A549 (cell line): ENCODE measurements around the gene DLG1. TPM values are rescaled to one million over a fixed set of nuclear protein-coding genes. Genes with fewer than 3 reads are reported as not detected.
A peak's percentile ranks its signal among the peaks of the same experiment; 100 is the strongest.

Experiments
- ATAC-seq, 2 experiments: fragments of 200-7000 bp in 1 of 2; fragments of >200 bp in 1 of 2; cut with Nextera tagmentation in 1 of 2; cut with Tn5 transposase in 1 of 2; 3 replicates each; pipeline versions ENCODE4 v1.8.0 to v1.9.1; 2018 to 2020; ENCODE audit warnings: mild to moderate bottlenecking in 1 of 2, moderate library complexity in 1 of 2
- CTCF ChIA-PET: fragments of 300-600 bp; sonication (Branson Sonifier 250); formaldehyde crosslinking; extraction: SDS; loops from one replicate; lab custom pipeline; 2021; ENCODE audit warnings: antibody characterized with exemption, inconsistent platforms; lab: Yijun Ruan, JAX
- POLR2A ChIA-PET: fragments of 350-600 bp; formaldehyde crosslinking; extraction: SDS; loops from one replicate; lab custom pipeline; 2021; ENCODE audit warnings: antibody characterized with exemption, inconsistent platforms; lab: Yijun Ruan, JAX
- DNase-seq, 2 experiments: peaks; one replicate each; pipeline versions ENCODE4 v3.0.0 to v3.0.0-alpha.2; 2011 to 2016; ENCODE audit warnings: low read depth in 1 of 2, low spot score in 1 of 2
- FAIRE-seq: peaks from 2 replicates; lab custom pipeline; 2011; peaks lifted over from hg19 to GRCh38; lab: Jason Lieb, UNC
- H3K27ac ChIP-seq, 2 experiments: fragments of >200 bp; sonication (Bioruptor Twin); formaldehyde crosslinking; 3 replicates each; pipeline ENCODE4 v1.5.1; 2016 to 2017
- H3K4me1 ChIP-seq: fragments of >200 bp; sonication (Bioruptor Twin); formaldehyde crosslinking; 3 replicates; pipeline ENCODE4 v1.6.1; 2016
- H3K4me2 ChIP-seq: fragments of >200 bp; sonication (Bioruptor Twin); formaldehyde crosslinking; 3 replicates; pipeline ENCODE4 v1.6.1; 2016
- H3K4me3 ChIP-seq: fragments of >200 bp; sonication (Bioruptor Twin); formaldehyde crosslinking; 3 replicates; pipeline ENCODE4 v1.5.1; 2016
- H3K9me3 ChIP-seq: fragments of >200 bp; sonication (Bioruptor Twin); formaldehyde crosslinking; 3 replicates; pipeline ENCODE4 v1.6.1; 2016
- CBX2 ChIP-seq: fragments of 200-600 bp; sonication (generic); IDR thresholded peaks from 2 replicates; pipeline ENCODE4 v1.6.1; 2016; ENCODE audit warnings: low read depth, mild to moderate bottlenecking, borderline replicate concordance
- CEBPB ChIP-seq, 2 experiments: fragments of >200 bp in 1 of 2; sonication (Bioruptor Twin) in 1 of 2; formaldehyde crosslinking in 1 of 2; IDR thresholded peaks; 2 replicates each; pipeline ENCODE4 v1.6.1; 2012 to 2016
- FOSB ChIP-seq: fragments of 250-450 bp; sonication (Bioruptor Pico); IDR thresholded peaks from 2 replicates; pipeline ENCODE4 v1.5.0; 2020; ENCODE audit warnings: mild to moderate bottlenecking, moderate library complexity
- HDAC2 ChIP-seq: fragments of 200-600 bp; sonication (generic); IDR thresholded peaks from 2 replicates; pipeline ENCODE4 v1.6.1; 2016
- HOXB13 ChIP-seq: fragments of 250-450 bp; sonication (Bioruptor Pico); IDR thresholded peaks from 2 replicates; pipeline ENCODE4 v1.5.0; 2020; ENCODE audit warnings: low read depth, mild to moderate bottlenecking, moderate library complexity
- HOXB5 ChIP-seq: fragments of 250-450 bp; sonication (Bioruptor Pico); IDR thresholded peaks from 2 replicates; pipeline ENCODE4 v1.5.0; 2020; ENCODE audit warnings: mild to moderate bottlenecking, moderate library complexity
- JUN ChIP-seq, 2 experiments: fragments of >200 bp; sonication (Bioruptor Twin); formaldehyde crosslinking; IDR thresholded peaks; 2 replicates in 1 of 2; 3 replicates in 1 of 2; pipeline ENCODE4 v1.6.1; 2016 to 2017
- KDM5A ChIP-seq: fragments of 200-600 bp; sonication (generic); IDR thresholded peaks from 2 replicates; pipeline ENCODE4 v1.6.1; 2016; ENCODE audit warnings: antibody characterized with exemption, mild to moderate bottlenecking
- MAFK ChIP-seq: fragments of 450-650 bp; IDR thresholded peaks from 2 replicates; pipeline ENCODE4 v1.6.1; 2014; ENCODE audit not compliant: partially characterized antibody
- MYC ChIP-seq: IDR thresholded peaks from 2 replicates; pipeline ENCODE4 v1.6.1; 2012; ENCODE audit warnings: mild to moderate bottlenecking, inconsistent platforms, low read length, improper control_type of control experiment, borderline replicate concordance
- NFE2L2 ChIP-seq: fragments of 150-350 bp; conservative IDR thresholded peaks from 2 replicates; pipeline ENCODE4 v1.6.1; 2014; ENCODE audit warnings: low read length
- RARB ChIP-seq: fragments of 250-450 bp; sonication (Bioruptor Pico); IDR thresholded peaks from 2 replicates; pipeline ENCODE4 v1.8.0; 2021; ENCODE audit warnings: mild to moderate bottlenecking, moderate library complexity
- SREBF2 ChIP-seq: fragments of 450-650 bp; IDR thresholded peaks from 2 replicates; pipeline ENCODE4 v1.6.1; 2014; ENCODE audit warnings: mild to moderate bottlenecking, moderate library complexity
- ZC3H11A ChIP-seq: fragments of 450-650 bp; IDR thresholded peaks from 2 replicates; pipeline ENCODE4 v1.6.1; 2014; ENCODE audit warnings: antibody characterized with exemption, mild to moderate bottlenecking
- ZNF302 ChIP-seq: fragments of 250-450 bp; sonication (Bioruptor Pico); IDR thresholded peaks from 2 replicates; pipeline ENCODE4 v1.9.0; 2021; ENCODE audit warnings: inconsistent platforms, mild to moderate bottlenecking, moderate library complexity
- ZSCAN20 ChIP-seq: fragments of 250-450 bp; sonication (Bioruptor Pico); IDR thresholded peaks from 2 replicates; pipeline ENCODE4 v1.8.0; 2022; ENCODE audit warnings: mild to moderate bottlenecking, moderate library complexity
- WGBS: methylation state at CpG from one replicate; pipeline ENCODE4 v1.1.6; 2017; ENCODE audit errors: missing lambda C conversion rate; 5-methylcytosine and 5-hydroxymethylcytosine counted together
- polyA plus RNA-seq, 4 experiments: library from polyadenylated mRNA; depleted of rRNA in 3 of 4; stranded (reverse); fragments of >200 nt; fragmentation: RNase III in 1 of 4; extraction: RNeasy Plus Mini Kit Qiagen cat#74134 plus additional on column Dnase treatment in 1 of 4; gene quantifications; 2 replicates in 3 of 4; 3 replicates in 1 of 4; pipeline ENCODE4 v1.2.3, GENCODE V29; 2011 to 2017
- TF ChIP-seq, protein P1 (sequence below): fragments of 250-450 bp; sonication (Bioruptor Pico); IDR thresholded peaks from 2 replicates; pipeline ENCODE4 v1.5.0; 2020; ENCODE audit warnings: low read depth, mild to moderate bottlenecking, moderate library complexity
- TF ChIP-seq, protein P2 (sequence below): fragments of >200 bp; sonication (Bioruptor Twin); formaldehyde crosslinking; IDR thresholded peaks from 2 replicates; pipeline ENCODE4 v1.6.1; 2016
- TF ChIP-seq, protein P3 (sequence below): fragments of >200 bp; sonication (Bioruptor Twin); formaldehyde crosslinking; IDR thresholded peaks from 3 replicates; pipeline ENCODE4 v1.5.1; 2016
- TF ChIP-seq, protein P4 (sequence below): fragments of 450-650 bp; IDR thresholded peaks from 2 replicates; pipeline ENCODE4 v1.6.1; 2014; ENCODE audit warnings: antibody characterized with exemption

The DLG1 gene
- polyA plus RNA-seq, 2 of the 4 experiments (the other 2 are of a cell fraction): 27.0 to 33.9 TPM

DNA sequence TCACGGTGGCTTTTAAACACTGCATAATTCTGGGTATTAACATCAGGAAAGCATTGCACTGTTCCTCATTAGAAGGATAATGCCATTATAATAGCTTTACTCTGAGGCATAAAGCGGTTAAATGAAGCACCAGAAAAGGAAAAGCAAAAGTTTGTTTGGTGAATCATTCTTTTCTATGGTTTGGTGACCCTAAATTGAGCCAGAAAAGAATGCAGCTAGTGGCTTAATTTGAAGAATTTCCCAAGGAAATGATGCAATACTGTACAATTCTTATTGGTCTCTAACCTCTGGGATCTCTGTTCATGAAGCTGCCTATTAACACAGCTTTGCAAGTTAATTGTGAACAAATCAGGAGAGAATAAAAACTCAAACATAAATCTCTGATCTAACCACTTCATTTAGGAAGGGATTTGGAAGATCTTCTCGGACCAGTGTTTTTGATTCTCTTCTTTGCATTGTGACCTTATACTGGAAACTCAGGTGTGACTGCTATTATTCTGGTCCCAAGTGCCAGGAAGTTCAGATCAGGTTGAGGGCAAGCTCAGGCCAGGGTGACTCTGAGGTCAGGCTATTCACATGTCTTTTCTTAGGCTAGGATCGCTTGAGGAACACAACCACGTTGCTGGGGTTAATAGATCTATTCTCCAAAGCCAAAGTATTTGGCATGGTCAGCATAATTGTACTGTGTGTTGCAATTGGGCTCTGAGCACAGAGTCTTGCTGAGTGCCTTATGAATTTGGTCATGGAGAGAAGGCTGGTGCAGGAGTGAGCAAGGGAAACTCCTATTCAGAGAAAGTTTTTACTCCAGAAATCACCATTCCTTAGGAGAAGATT, 11.3 kb upstream of the DLG1 start:
- no peak for FAIRE-seq
- peaks cover 35% of the 10 kb centered on the region for H3K4me1 ChIP-seq
- DNase-seq: no peak
- TF ChIP-seq MAFK: peak; percentile 92
- no peak for TF ChIP-seq ZNF302 (CRISPR knock-in tag)
- TF ChIP-seq JUN (IDR thresholded peaks at IDR 0.05): no peak
- peak; percentile 34 to 59; a peak in 2 of 4 replicates for TF ChIP-seq CEBPB (IDR thresholded peaks at IDR 0.05)
- TF ChIP-seq, protein P1, sequence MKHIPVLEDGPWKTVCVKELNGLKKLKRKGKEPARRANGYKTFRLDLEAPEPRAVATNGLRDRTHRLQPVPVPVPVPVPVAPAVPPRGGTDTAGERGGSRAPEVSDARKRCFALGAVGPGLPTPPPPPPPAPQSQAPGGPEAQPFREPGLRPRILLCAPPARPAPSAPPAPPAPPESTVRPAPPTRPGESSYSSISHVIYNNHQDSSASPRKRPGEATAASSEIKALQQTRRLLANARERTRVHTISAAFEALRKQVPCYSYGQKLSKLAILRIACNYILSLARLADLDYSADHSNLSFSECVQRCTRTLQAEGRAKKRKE (CRISPR knock-in tag): no peak
- TF ChIP-seq HOXB5 (CRISPR knock-in tag): no peak
- TF ChIP-seq HDAC2: no peak
- ChIA-PET CTCF (interaction anchor here (0.9 kb wide), 1 partner anchor 24 kb away, joined by 3 read pairs; no protein-coding TSS in a partner anchor), POLR2A (interaction anchor here (0.9 kb wide), 1 partner anchor 12 kb away, joined by 5 read pairs; no protein-coding TSS in a partner anchor)
- peak; percentile 30 to 59; a peak in 3 of 6 replicates for ATAC-seq
- H3K27ac ChIP-seq: peak overlapping the region; percentile 52 to 85
- H3K4me3 ChIP-seq: no peak overlapping the region
- H3K4me2 ChIP-seq: peak overlapping the region; percentile 64
- 62% methylated on average over 5 of the region's 5 CpGs for WGBS
- H3K9me3 ChIP-seq: no peaks in the 10 kb centered on the region; the same call in 2 of the 3 replicates

DNA sequence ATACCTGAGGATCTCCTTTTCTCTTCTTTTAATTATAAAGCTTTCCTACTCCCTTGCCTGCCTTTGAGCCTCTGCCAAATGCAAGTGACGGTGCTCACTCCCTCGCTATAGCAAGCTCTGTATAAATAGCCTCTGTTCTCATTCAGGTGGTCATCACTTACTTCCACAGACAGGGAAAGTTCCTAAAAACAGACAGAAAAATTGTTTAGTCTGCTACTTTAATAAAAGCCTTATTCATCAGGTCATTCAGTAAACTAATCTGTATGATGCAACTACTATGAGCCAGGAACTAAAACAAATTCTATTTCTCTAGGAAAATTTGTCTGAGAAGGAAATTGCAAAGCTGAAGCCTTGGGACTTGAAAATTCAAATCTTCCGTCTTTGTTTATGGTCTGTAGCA, 10.2 kb upstream of the DLG1 start:
- Histone ChIP-seq H3K4me3 (no peak overlapping the region), H3K4me1 (peaks cover 35% of the 10 kb centered on the region), H3K27ac (peak overlapping the region; percentile 52 to 80), H3K9me3 (no peaks in the 10 kb centered on the region; the same call in 2 of the 3 replicates), H3K4me2 (peak overlapping the region; percentile 64)
- FAIRE-seq (no peak), DNase-seq (no peak), ATAC-seq (no peak; a peak in 1 of 6 replicates)
- WGBS: 48% methylated on average over 3 of the region's 3 CpGs
- ChIA-PET POLR2A (interaction anchor here (0.6 kb wide), 1 partner anchor 28 kb away, joined by 11 read pairs; no protein-coding TSS in a partner anchor), CTCF (interaction anchor here (0.7 kb wide), 1 partner anchor 99 kb away, joined by 3 read pairs; no protein-coding TSS in a partner anchor)
- TF ChIP-seq ZC3H11A: no peak
- TF ChIP-seq, protein P2, sequence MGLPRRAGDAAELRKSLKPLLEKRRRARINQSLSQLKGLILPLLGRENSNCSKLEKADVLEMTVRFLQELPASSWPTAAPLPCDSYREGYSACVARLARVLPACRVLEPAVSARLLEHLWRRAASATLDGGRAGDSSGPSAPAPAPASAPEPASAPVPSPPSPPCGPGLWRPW: no peak

DNA sequence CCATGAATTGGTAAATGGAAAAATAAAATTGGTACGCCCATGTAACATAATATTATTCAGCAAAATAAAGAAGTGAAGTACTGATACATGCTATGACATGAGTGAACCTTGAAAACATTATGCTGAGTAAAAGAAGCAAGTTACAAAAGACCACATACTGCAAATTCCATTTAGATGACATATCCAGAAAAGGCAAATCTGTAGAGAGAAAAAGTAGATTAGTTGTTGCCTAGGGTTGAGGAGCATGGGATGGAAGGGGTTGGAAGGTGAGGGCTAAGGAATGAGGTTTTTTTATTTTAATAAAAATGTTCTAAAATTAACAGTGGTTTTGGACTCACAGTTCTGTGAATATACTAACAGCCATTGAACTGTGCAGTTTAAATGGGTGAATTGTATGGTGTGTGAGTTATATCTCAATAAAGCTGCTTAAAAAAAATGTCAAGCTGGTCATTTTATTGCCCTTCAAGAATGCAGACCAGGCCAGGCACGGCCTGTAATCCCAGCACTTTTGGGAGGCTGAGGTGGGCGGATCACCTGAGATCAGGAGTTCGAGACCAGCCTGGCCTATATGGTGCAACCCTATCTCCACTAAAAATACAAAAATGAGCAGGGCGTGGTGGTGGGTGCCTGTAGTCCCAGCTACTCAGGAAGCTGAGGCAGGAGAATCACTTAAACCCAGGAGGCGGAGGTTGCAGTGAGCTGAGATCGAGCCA, 8.1 kb upstream of the DLG1 start:
- peak overlapping the region; percentile 55 to 80 for H3K27ac ChIP-seq

More for the DNA sequence above, 8.1 kb upstream of the DLG1 start:
- WGBS: 88% methylated on average over 7 of the region's 7 CpGs
- FAIRE-seq: no peak
- no peak overlapping the region for H3K4me3 ChIP-seq
- POLR2A ChIA-PET: no interaction called here
- DNase-seq: no peak
- H3K9me3 ChIP-seq: no peaks in the 10 kb centered on the region
- peaks cover 35% of the 10 kb centered on the region for H3K4me1 ChIP-seq
- H3K4me2 ChIP-seq: peak overlapping the region; percentile 58
- CTCF ChIA-PET: interaction anchor here (1.4 kb wide), 1 partner anchor 292 kb away, joined by 3 read pairs; no protein-coding TSS in a partner anchor
- ATAC-seq: peak; percentile 49 to 67; a peak in 4 of 6 replicates
- TF ChIP-seq FOSB (CRISPR knock-in tag) (no peak), KDM5A (no peak), ZSCAN20 (no peak), SREBF2 (no peak), RARB (CRISPR knock-in tag) (no peak), MYC (no peak), HOXB5 (CRISPR knock-in tag) (no peak), HOXB13 (CRISPR knock-in tag) (no peak), CBX2 (no peak), NFE2L2 (no peak)
- TF ChIP-seq, protein P3, sequence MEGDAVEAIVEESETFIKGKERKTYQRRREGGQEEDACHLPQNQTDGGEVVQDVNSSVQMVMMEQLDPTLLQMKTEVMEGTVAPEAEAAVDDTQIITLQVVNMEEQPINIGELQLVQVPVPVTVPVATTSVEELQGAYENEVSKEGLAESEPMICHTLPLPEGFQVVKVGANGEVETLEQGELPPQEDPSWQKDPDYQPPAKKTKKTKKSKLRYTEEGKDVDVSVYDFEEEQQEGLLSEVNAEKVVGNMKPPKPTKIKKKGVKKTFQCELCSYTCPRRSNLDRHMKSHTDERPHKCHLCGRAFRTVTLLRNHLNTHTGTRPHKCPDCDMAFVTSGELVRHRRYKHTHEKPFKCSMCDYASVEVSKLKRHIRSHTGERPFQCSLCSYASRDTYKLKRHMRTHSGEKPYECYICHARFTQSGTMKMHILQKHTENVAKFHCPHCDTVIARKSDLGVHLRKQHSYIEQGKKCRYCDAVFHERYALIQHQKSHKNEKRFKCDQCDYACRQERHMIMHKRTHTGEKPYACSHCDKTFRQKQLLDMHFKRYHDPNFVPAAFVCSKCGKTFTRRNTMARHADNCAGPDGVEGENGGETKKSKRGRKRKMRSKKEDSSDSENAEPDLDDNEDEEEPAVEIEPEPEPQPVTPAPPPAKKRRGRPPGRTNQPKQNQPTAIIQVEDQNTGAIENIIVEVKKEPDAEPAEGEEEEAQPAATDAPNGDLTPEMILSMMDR: no peak
- TF ChIP-seq, protein P4, sequence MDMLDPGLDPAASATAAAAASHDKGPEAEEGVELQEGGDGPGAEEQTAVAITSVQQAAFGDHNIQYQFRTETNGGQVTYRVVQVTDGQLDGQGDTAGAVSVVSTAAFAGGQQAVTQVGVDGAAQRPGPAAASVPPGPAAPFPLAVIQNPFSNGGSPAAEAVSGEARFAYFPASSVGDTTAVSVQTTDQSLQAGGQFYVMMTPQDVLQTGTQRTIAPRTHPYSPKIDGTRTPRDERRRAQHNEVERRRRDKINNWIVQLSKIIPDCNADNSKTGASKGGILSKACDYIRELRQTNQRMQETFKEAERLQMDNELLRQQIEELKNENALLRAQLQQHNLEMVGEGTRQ: no peak
